Spleen (tissue), 7 donors: ENCODE data around the gene ATE1.

Source experiments
- POLR2A ChIP-seq, 3 donors: fragments of 450-650 bp; IDR thresholded peaks; one replicate each; pipeline ENCODE4 v1.5.1; 2017; ENCODE audit warnings: antibody characterized with exemption in 3 of 3, mild to moderate bottlenecking in 1 of 3
- TF ChIP-seq, protein P1 (sequence below), 11 experiments: fragments of 200-600 bp in 7 of 11; fragments of 450-650 bp in 4 of 11; sonication (generic) in 4 of 11; IDR thresholded peaks in 8 of 11; conservative IDR thresholded peaks in 3 of 11; 1 replicate in 7 of 11; 2 replicates in 4 of 11; pipeline versions ENCODE4 v1.4.0 to v1.8.0; 2016 to 2021; ENCODE audit warnings: antibody characterized with exemption in 11 of 11, inconsistent platforms in 4 of 11, mild to moderate bottlenecking in 1 of 11
- donor health status: DM: no; HTN: no; CAD: no; lungs with moderate emphysema.
- donor health status: DM: no; HTN: no; CAD: no.
- donor health status: DM: no; HTN: no; CAD: no.

DNA sequence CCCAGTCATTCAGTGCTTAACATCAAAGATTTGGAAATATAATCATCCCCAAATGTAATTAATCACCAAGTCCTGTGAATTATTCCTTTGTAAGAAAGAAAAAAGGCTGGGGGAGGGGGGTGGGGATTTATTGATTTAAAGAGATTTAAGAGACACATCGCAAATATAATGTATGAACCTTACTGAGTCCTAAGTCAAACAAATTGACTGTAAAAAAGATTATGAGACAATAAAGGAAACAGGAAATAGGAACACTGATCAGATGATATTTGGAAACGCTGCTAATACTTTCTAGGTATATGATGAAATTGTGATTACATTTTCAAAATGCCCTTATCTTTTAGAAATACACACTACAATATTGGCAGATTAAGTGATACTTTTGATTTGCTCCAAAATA lies 92.5 kb downstream of the ATE1 start:
- TF ChIP-seq, protein P1, sequence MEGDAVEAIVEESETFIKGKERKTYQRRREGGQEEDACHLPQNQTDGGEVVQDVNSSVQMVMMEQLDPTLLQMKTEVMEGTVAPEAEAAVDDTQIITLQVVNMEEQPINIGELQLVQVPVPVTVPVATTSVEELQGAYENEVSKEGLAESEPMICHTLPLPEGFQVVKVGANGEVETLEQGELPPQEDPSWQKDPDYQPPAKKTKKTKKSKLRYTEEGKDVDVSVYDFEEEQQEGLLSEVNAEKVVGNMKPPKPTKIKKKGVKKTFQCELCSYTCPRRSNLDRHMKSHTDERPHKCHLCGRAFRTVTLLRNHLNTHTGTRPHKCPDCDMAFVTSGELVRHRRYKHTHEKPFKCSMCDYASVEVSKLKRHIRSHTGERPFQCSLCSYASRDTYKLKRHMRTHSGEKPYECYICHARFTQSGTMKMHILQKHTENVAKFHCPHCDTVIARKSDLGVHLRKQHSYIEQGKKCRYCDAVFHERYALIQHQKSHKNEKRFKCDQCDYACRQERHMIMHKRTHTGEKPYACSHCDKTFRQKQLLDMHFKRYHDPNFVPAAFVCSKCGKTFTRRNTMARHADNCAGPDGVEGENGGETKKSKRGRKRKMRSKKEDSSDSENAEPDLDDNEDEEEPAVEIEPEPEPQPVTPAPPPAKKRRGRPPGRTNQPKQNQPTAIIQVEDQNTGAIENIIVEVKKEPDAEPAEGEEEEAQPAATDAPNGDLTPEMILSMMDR (IDR thresholded peaks at IDR 0.05 in 8 of 11, conservative IDR thresholded peaks at IDR 0.05 in 3 of 11): no peak
- no peak for TF ChIP-seq POLR2A (IDR thresholded peaks at IDR 0.05)
